ENCODE results near the gene GOPC. TPM values are rescaled to one million over a fixed set of nuclear protein-coding genes. Genes with fewer than 3 reads are reported as not detected.

Gene GOPC
- total and polyA plus RNA-seq, 9 donors, result 34.3 to 47.0 (median 41.3) TPM

- H3K27ac ChIP-seq (ENCODE audit: low read length), result no peak overlapping the region
- H3K27me3 ChIP-seq (ENCODE audit: control insufficient read depth, insufficient read depth, low read length), result no peaks in the 10 kb centered on the region
- peaks cover 7% of the 10 kb centered on the region for H3K36me3 ChIP-seq (ENCODE audit: control insufficient read depth, insufficient read depth, low read length)
- no peaks in the 10 kb centered on the region for H3K9me3 ChIP-seq (replicated peaks; ENCODE audit: control insufficient read depth, low read depth, low read length)
- DNase-seq, result no peak
- H3K4me1 ChIP-seq (ENCODE audit: control insufficient read depth, insufficient read depth, low read length), result peaks cover 3% of the 10 kb centered on the region
- 93% methylated on average over 3 of the region's 8 CpGs for WGBS (ENCODE audit: insufficient coverage)
- no peak overlapping the region for H3K4me3 ChIP-seq (ENCODE audit: low read length)
Measured at GRCh38 chr6:117540670-117541069, 61.6 kb downstream of the GOPC start.

- 81% methylated on average over 2 of the region's 9 CpGs for WGBS (ENCODE audit: insufficient coverage)
- Histone ChIP-seq H3K27ac (ENCODE audit: low read length) (no peak overlapping the region), H3K9me3 (replicated peaks; ENCODE audit: control insufficient read depth, low read depth, low read length) (no peaks in the 10 kb centered on the region), H3K4me1 (ENCODE audit: control insufficient read depth, insufficient read depth, low read length) (no peaks in the 10 kb centered on the region), H3K36me3 (ENCODE audit: control insufficient read depth, insufficient read depth, low read length) (peaks cover 5% of the 10 kb centered on the region), H3K27me3 (ENCODE audit: control insufficient read depth, insufficient read depth, low read length) (no peaks in the 10 kb centered on the region), H3K4me3 (ENCODE audit: low read length) (no peak overlapping the region)
- DNase-seq, result no peak
Measured at GRCh38 chr6:117538615-117539014, 63.7 kb downstream of the GOPC start.

GRCh38 chr6:117536317-117536716, 66.0 kb downstream of the GOPC start:
- Histone ChIP-seq H3K9me3 (replicated peaks; ENCODE audit: control insufficient read depth, low read depth, low read length) (no peaks in the 10 kb centered on the region), H3K27ac (ENCODE audit: low read length) (no peak overlapping the region), H3K27me3 (ENCODE audit: control insufficient read depth, insufficient read depth, low read length) (no peaks in the 10 kb centered on the region), H3K36me3 (ENCODE audit: control insufficient read depth, insufficient read depth, low read length) (peaks cover 5% of the 10 kb centered on the region), H3K4me3 (ENCODE audit: low read length) (no peak overlapping the region), H3K4me1 (ENCODE audit: control insufficient read depth, insufficient read depth, low read length) (no peaks in the 10 kb centered on the region)
- WGBS (ENCODE audit: insufficient coverage), result 87% methylated on average over 3 of the region's 4 CpGs
- no peak for DNase-seq

GRCh38 chr6:117534974-117535373, 67.3 kb downstream of the GOPC start:
- Histone ChIP-seq H3K36me3 (ENCODE audit: control insufficient read depth, insufficient read depth, low read length) (no peaks in the 10 kb centered on the region), H3K4me3 (ENCODE audit: low read length) (no peak overlapping the region), H3K4me1 (ENCODE audit: control insufficient read depth, insufficient read depth, low read length) (no peaks in the 10 kb centered on the region), H3K27me3 (ENCODE audit: control insufficient read depth, insufficient read depth, low read length) (no peaks in the 10 kb centered on the region), H3K27ac (ENCODE audit: low read length) (peak overlapping the region; percentile 49), H3K9me3 (replicated peaks; ENCODE audit: control insufficient read depth, low read depth, low read length) (no peaks in the 10 kb centered on the region)
- WGBS (ENCODE audit: insufficient coverage), result 21% methylated on average over 2 of the region's 3 CpGs
- DNase-seq, result peak; percentile 43

- no peaks in the 10 kb centered on the region for H3K27me3 ChIP-seq (ENCODE audit: control insufficient read depth, insufficient read depth, low read length)
- no peaks in the 10 kb centered on the region for H3K36me3 ChIP-seq (ENCODE audit: control insufficient read depth, insufficient read depth, low read length)
- WGBS (ENCODE audit: insufficient coverage), result 90% methylated on average over 3 of the region's 4 CpGs
- no peak overlapping the region for H3K27ac ChIP-seq (ENCODE audit: low read length)
- H3K4me1 ChIP-seq (ENCODE audit: control insufficient read depth, insufficient read depth, low read length), result no peaks in the 10 kb centered on the region
- H3K9me3 ChIP-seq (replicated peaks; ENCODE audit: control insufficient read depth, low read depth, low read length), result no peaks in the 10 kb centered on the region
- no peak overlapping the region for H3K4me3 ChIP-seq (ENCODE audit: low read length)
- DNase-seq, result no peak
Measured at GRCh38 chr6:117533775-117534174, 68.5 kb downstream of the GOPC start.

GRCh38 chr6:117531809-117532725, 70.2 kb downstream of the GOPC start:
- Histone ChIP-seq H3K27ac (ENCODE audit: low read length) (no peak overlapping the region), H3K4me3 (ENCODE audit: low read length) (no peak overlapping the region), H3K4me1 (ENCODE audit: control insufficient read depth, insufficient read depth, low read length) (no peaks in the 10 kb centered on the region), H3K9me3 (replicated peaks; ENCODE audit: control insufficient read depth, low read depth, low read length) (no peaks in the 10 kb centered on the region), H3K27me3 (ENCODE audit: control insufficient read depth, insufficient read depth, low read length) (no peaks in the 10 kb centered on the region), H3K36me3 (ENCODE audit: control insufficient read depth, insufficient read depth, low read length) (no peaks in the 10 kb centered on the region)
- no peak for DNase-seq
- WGBS (ENCODE audit: insufficient coverage), result 38% methylated on average over 1 of the region's 5 CpGs

- H3K27me3 ChIP-seq (ENCODE audit: control insufficient read depth, insufficient read depth, low read length), result no peaks in the 10 kb centered on the region
- WGBS (ENCODE audit: insufficient coverage), result 16% methylated on average over 5 of the region's 6 CpGs
- H3K36me3 ChIP-seq (ENCODE audit: control insufficient read depth, insufficient read depth, low read length), result no peaks in the 10 kb centered on the region
- DNase-seq, result no peak
- H3K4me1 ChIP-seq (ENCODE audit: control insufficient read depth, insufficient read depth, low read length), result no peaks in the 10 kb centered on the region
- no peaks in the 10 kb centered on the region for H3K9me3 ChIP-seq (replicated peaks; ENCODE audit: control insufficient read depth, low read depth, low read length)
- H3K4me3 ChIP-seq (ENCODE audit: low read length), result no peak overlapping the region
- no peak overlapping the region for H3K27ac ChIP-seq (ENCODE audit: low read length)
Measured at GRCh38 chr6:117531346-117531745, 71.0 kb downstream of the GOPC start.

GRCh38 chr6:117530467-117531242, 71.7 kb downstream of the GOPC start:
- Histone ChIP-seq H3K36me3 (ENCODE audit: control insufficient read depth, insufficient read depth, low read length) (no peaks in the 10 kb centered on the region), H3K4me3 (ENCODE audit: low read length) (no peak overlapping the region), H3K27me3 (ENCODE audit: control insufficient read depth, insufficient read depth, low read length) (no peaks in the 10 kb centered on the region), H3K9me3 (replicated peaks; ENCODE audit: control insufficient read depth, low read depth, low read length) (no peaks in the 10 kb centered on the region), H3K4me1 (ENCODE audit: control insufficient read depth, insufficient read depth, low read length) (no peaks in the 10 kb centered on the region), H3K27ac (ENCODE audit: low read length) (no peak overlapping the region)
- 86% methylated on average over 2 of the region's 4 CpGs for WGBS (ENCODE audit: insufficient coverage)
- no peak for DNase-seq

GRCh38 chr6:117525607-117526006, 76.7 kb downstream of the GOPC start:
- Histone ChIP-seq H3K4me1 (ENCODE audit: control insufficient read depth, insufficient read depth, low read length) (no peaks in the 10 kb centered on the region), H3K27ac (ENCODE audit: low read length) (no peak overlapping the region), H3K27me3 (ENCODE audit: control insufficient read depth, insufficient read depth, low read length) (no peaks in the 10 kb centered on the region), H3K9me3 (replicated peaks; ENCODE audit: control insufficient read depth, low read depth, low read length) (no peaks in the 10 kb centered on the region), H3K36me3 (ENCODE audit: control insufficient read depth, insufficient read depth, low read length) (no peaks in the 10 kb centered on the region), H3K4me3 (ENCODE audit: low read length) (no peak overlapping the region)
- WGBS (ENCODE audit: insufficient coverage), result no CpG with 5 or more reads among the region's 2 CpGs
- no peak for DNase-seq

GRCh38 chr6:117521791-117522502, 80.4 kb downstream of the GOPC start:
- no peaks in the 10 kb centered on the region for H3K36me3 ChIP-seq (ENCODE audit: control insufficient read depth, insufficient read depth, low read length)
- H3K27ac ChIP-seq (ENCODE audit: low read length), result no peak overlapping the region
- H3K4me3 ChIP-seq (ENCODE audit: low read length), result no peak overlapping the region
- DNase-seq, result no peak
- no peaks in the 10 kb centered on the region for H3K9me3 ChIP-seq (replicated peaks; ENCODE audit: control insufficient read depth, low read depth, low read length)
- WGBS (ENCODE audit: insufficient coverage), result 90% methylated on average over 2 of the region's 5 CpGs
- H3K27me3 ChIP-seq (ENCODE audit: control insufficient read depth, insufficient read depth, low read length), result no peaks in the 10 kb centered on the region
- H3K4me1 ChIP-seq (ENCODE audit: control insufficient read depth, insufficient read depth, low read length), result no peaks in the 10 kb centered on the region

Data from muscle of leg (tissue), 11 donors.